ENCODE results near the gene PTGIR. TPM values are rescaled to one million over a fixed set of nuclear protein-coding genes. Genes with fewer than 3 reads are reported as not detected.
A peak's percentile ranks its signal among the peaks of the same experiment; 100 is the strongest.

PTGIR gene
- total RNA-seq, 1 donor from 2014 or later, result 10.8 TPM

DNA sequence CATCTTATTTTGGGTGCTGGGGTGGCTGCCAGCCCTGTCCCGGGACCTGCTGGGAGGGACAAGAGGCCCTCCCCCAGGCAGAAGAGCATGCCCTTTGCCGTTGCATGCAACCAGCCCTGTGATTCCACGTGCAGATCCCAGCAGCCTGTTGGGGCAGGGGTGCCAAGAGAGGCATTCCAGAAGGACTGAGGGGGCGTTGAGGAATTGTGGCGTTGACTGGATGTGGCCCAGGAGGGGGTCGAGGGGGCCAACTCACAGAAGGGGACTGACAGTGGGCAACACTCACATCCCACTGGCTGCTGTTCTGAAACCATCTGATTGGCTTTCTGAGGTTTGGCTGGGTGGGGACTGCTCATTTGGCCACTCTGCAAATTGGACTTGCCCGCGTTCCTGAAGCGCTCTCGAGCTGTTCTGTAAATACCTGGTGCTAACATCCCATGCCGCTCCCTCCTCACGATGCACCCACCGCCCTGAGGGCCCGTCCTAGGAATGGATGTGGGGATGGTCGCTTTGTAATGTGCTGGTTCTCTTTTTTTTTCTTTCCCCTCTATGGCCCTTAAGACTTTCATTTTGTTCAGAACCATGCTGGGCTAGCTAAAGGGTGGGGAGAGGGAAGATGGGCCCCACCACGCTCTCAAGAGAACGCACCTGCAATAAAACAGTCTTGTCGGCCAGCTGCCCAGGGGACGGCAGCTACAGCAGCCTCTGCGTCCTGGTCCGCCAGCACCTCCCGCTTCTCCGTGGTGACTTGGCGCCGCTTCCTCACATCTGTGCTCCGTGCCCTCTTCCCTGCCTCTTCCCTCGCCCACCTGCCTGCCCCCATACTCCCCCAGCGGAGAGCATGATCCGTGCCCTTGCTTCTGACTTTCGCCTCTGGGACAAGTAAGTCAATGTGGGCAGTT, 15.1 kb downstream of the PTGIR start:
- DNase-seq (ENCODE audit: extremely low spot score in 2 of 2), result peak in 1 of 2 donors; percentile 62
- peaks cover 32% of the 10 kb centered on the region for H3K4me1 ChIP-seq

DNA sequence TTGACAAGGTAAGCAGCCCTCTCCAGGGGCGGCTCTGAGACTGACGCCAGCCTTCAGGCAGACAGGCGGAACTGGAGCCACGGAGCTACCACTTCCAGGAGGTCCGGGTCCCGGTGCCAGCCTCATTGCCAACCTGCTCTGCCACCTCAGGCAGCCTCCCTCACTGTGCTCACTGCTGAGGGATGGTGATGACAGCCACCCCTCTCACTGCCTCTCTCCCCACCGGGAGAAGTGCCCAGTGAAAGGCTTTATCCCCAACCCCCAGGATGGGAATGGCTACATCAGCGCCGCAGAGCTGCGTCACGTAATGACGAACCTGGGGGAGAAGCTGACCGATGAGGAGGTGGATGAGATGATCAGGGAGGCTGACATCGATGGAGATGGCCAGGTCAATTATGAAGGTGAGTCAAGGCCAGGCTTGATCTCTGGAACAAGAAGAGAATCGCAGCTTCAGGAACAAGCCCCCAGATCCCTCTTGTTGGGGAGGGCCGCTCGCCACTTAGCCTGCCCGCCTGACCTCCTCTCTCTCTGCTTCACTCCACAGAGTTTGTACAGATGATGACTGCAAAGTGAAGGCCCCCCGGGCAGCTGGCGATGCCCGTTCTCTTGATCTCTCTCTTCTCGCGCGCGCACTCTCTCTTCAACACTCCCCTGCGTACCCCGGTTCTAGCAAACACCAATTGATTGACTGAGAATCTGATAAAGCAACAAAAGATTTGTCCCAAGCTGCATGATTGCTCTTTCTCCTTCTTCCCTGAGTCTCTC, 16.1 kb downstream of the PTGIR start:
- DNase-seq (ENCODE audit: extremely low spot score in 2 of 2), result peak in 1 of 2 donors; percentile 77
- H3K36me3 ChIP-seq, result peaks cover 0 to 43% of the 10 kb centered on the region in 2 donors

More for the DNA sequence above, 15.1 kb downstream of the PTGIR start:
- TF ChIP-seq POLR2A (IDR thresholded peaks at IDR 0.05), result no peak
- TF ChIP-seq, protein P1, sequence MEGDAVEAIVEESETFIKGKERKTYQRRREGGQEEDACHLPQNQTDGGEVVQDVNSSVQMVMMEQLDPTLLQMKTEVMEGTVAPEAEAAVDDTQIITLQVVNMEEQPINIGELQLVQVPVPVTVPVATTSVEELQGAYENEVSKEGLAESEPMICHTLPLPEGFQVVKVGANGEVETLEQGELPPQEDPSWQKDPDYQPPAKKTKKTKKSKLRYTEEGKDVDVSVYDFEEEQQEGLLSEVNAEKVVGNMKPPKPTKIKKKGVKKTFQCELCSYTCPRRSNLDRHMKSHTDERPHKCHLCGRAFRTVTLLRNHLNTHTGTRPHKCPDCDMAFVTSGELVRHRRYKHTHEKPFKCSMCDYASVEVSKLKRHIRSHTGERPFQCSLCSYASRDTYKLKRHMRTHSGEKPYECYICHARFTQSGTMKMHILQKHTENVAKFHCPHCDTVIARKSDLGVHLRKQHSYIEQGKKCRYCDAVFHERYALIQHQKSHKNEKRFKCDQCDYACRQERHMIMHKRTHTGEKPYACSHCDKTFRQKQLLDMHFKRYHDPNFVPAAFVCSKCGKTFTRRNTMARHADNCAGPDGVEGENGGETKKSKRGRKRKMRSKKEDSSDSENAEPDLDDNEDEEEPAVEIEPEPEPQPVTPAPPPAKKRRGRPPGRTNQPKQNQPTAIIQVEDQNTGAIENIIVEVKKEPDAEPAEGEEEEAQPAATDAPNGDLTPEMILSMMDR (IDR thresholded peaks at IDR 0.05), result no peak
- no peak for TF ChIP-seq POLR2AphosphoS5 (IDR thresholded peaks at IDR 0.05; ENCODE audit: insufficient read depth in 1 of 2, low read depth in 1 of 2)
- no peak overlapping the region for H3K4me3 ChIP-seq
- H3K36me3 ChIP-seq, result peaks cover 0 to 43% of the 10 kb centered on the region in 2 donors
- no peaks in the 10 kb centered on the region for H3K9me3 ChIP-seq
- H3K27me3 ChIP-seq, result no peaks in the 10 kb centered on the region
- H3K27ac ChIP-seq, result no peak overlapping the region
- intact Hi-C loops (cut with DNase I), result loop anchor here (5.0 to 10.0 kb wide), 2 partner anchors 53 to 115 kb away; partner anchors contain the start of gene DACT3

DNA sequence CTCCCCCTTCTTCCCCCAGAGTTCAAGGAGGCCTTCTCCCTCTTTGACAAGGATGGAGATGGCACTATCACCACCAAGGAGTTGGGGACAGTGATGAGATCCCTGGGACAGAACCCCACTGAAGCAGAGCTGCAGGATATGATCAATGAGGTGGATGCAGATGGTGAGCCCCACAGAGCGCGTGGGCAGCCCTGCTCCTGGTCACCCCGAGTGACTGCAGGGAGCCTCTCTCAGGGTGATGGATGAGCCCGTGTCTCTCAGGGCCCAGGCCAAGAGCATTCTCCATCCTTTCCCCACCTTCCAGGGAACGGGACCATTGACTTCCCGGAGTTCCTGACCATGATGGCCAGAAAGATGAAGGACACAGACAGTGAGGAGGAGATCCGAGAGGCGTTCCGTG, 16.7 kb downstream of the PTGIR start:
- Histone ChIP-seq H3K27ac (no peak overlapping the region), H3K36me3 (peaks cover 0 to 43% of the 10 kb centered on the region in 2 donors), H3K27me3 (no peaks in the 10 kb centered on the region), H3K9me3 (no peaks in the 10 kb centered on the region), H3K4me3 (no peak overlapping the region), H3K4me1 (peaks cover 37% of the 10 kb centered on the region)
- DNase-seq (ENCODE audit: extremely low spot score in 2 of 2), result no peak
- TF ChIP-seq, protein P1 (IDR thresholded peaks at IDR 0.05), result no peak
- TF ChIP-seq POLR2AphosphoS5 (IDR thresholded peaks at IDR 0.05; ENCODE audit: insufficient read depth in 1 of 2, low read depth in 1 of 2), result no peak
- intact Hi-C loops (cut with DNase I), result no loop called here

More for the DNA sequence above, 16.1 kb downstream of the PTGIR start:
- Histone ChIP-seq H3K4me3 (no peak overlapping the region), H3K4me1 (peaks cover 32% of the 10 kb centered on the region), H3K9me3 (no peaks in the 10 kb centered on the region), H3K27me3 (no peaks in the 10 kb centered on the region), H3K27ac (no peak overlapping the region)
- TF ChIP-seq, protein P1 (IDR thresholded peaks at IDR 0.05), result no peak
- TF ChIP-seq POLR2A (IDR thresholded peaks at IDR 0.05) (no peak), POLR2AphosphoS5 (IDR thresholded peaks at IDR 0.05; ENCODE audit: insufficient read depth in 1 of 2, low read depth in 1 of 2) (no peak)
- intact Hi-C loops (cut with DNase I), result no loop called here

GRCh38 chr19:46607448-46607841, 17.4 kb downstream of the PTGIR start:
- peaks cover 0 to 43% of the 10 kb centered on the region in 2 donors for H3K36me3 ChIP-seq
- TF ChIP-seq POLR2A (IDR thresholded peaks at IDR 0.05) (no peak), POLR2AphosphoS5 (IDR thresholded peaks at IDR 0.05; ENCODE audit: insufficient read depth in 1 of 2, low read depth in 1 of 2) (no peak)
- TF ChIP-seq, protein P1 (IDR thresholded peaks at IDR 0.05), result no peak
- peaks cover 44% of the 10 kb centered on the region for H3K4me1 ChIP-seq

More at GRCh38 chr19:46607448-46607841, 17.4 kb downstream of the PTGIR start:
- Histone ChIP-seq H3K27me3 (no peaks in the 10 kb centered on the region), H3K9me3 (no peaks in the 10 kb centered on the region), H3K4me3 (no peak overlapping the region), H3K27ac (no peak overlapping the region)
- intact Hi-C loops (cut with DNase I), result no loop called here
- DNase-seq (ENCODE audit: extremely low spot score in 2 of 2), result no peak

All from vagina (tissue), 2 donors.